ENCODE data around the gene ARL6IP4. TPM values are rescaled to one million over a fixed set of nuclear protein-coding genes. Genes with fewer than 3 reads are reported as not detected.
"Not testable (repeated sequence)": the region's sequence is repeated elsewhere in the genome, so short reads cannot be mapped to it uniquely, and the experiment has no call there.

Gene ARL6IP4
- polyA plus RNA-seq: 208 TPM
- long read RNA-seq, donor 1, transcript ARL6IP4-213 (2 exons, 562 nt): minor isoform, 6 of 97 reads
- long read RNA-seq, donor 1, transcript ARL6IP4-220 (6 exons, 1,591 nt): major isoform, 11 of 97 reads
- long read RNA-seq, donor 1, transcript ARL6IP4-210 (6 exons, 1,491 nt): minor isoform, 7 of 97 reads
- long read RNA-seq, donor 1, transcript ARL6IP4-201 (6 exons, 1,644 nt): minor isoform, 5 of 97 reads
- long read RNA-seq, donor 1, partial matches to known transcripts: 52 of 97 reads
- long read RNA-seq, donor 1, other reads (novel, unspliced or antisense): 8 of 97 reads
- long read RNA-seq, donor 2, transcript ARL6IP4-201 (6 exons, 1,644 nt): minor isoform, 9 of 248 reads
- long read RNA-seq, donor 2, transcript ARL6IP4-213 (2 exons, 562 nt): minor isoform, 7 of 248 reads
- long read RNA-seq, donor 2, transcript ARL6IP4-220 (6 exons, 1,591 nt): major isoform, 25 of 248 reads
- long read RNA-seq, donor 2, transcript ARL6IP4-210 (6 exons, 1,491 nt): minor isoform, 16 of 248 reads
- long read RNA-seq, donor 2, partial matches to known transcripts: 151 of 248 reads
- long read RNA-seq, donor 2, other reads (novel, unspliced or antisense): 21 of 248 reads
- long read RNA-seq, donor 3: 0 reads
- long read RNA-seq, donor 4, transcript ARL6IP4-220 (6 exons, 1,591 nt): major isoform, 5 of 13 reads
- long read RNA-seq, donor 4, partial matches to known transcripts: 6 of 13 reads
- long read RNA-seq, donor 4, other reads (novel, unspliced or antisense): 0 of 13 reads
- long read RNA-seq, donor 5, transcript ARL6IP4-220 (6 exons, 1,591 nt): major isoform, 15 of 86 reads
- long read RNA-seq, donor 5, transcript ARL6IP4-210 (6 exons, 1,491 nt): minor isoform, 11 of 86 reads
- long read RNA-seq, donor 5, transcript ARL6IP4-208 (6 exons, 796 nt): minor isoform, 5 of 86 reads
- long read RNA-seq, donor 5, partial matches to known transcripts: 38 of 86 reads
- long read RNA-seq, donor 5, other reads (novel, unspliced or antisense): 5 of 86 reads
- long read RNA-seq, donor 6, transcript ARL6IP4-210 (6 exons, 1,491 nt): minor isoform, 13 of 163 reads
- long read RNA-seq, donor 6, transcript ARL6IP4-220 (6 exons, 1,591 nt): major isoform, 14 of 163 reads
- long read RNA-seq, donor 6, transcript ARL6IP4-213 (2 exons, 562 nt): minor isoform, 7 of 163 reads
- long read RNA-seq, donor 6, transcript ARL6IP4-214 (5 exons, 1,273 nt): minor isoform, 9 of 163 reads
- long read RNA-seq, donor 6, partial matches to known transcripts: 71 of 163 reads
- long read RNA-seq, donor 6, other reads (novel, unspliced or antisense): 30 of 163 reads
- long read RNA-seq, donor 7, transcript ARL6IP4-210 (6 exons, 1,491 nt): minor isoform, 5 of 48 reads
- long read RNA-seq, donor 7, transcript ARL6IP4-220 (6 exons, 1,591 nt): major isoform, 11 of 48 reads
- long read RNA-seq, donor 7, partial matches to known transcripts: 18 of 48 reads
- long read RNA-seq, donor 7, other reads (novel, unspliced or antisense): 5 of 48 reads
- long read RNA-seq, donor 8, transcript ARL6IP4-220 (6 exons, 1,591 nt): minor isoform, 9 of 197 reads
- long read RNA-seq, donor 8, transcript ARL6IP4-208 (6 exons, 796 nt): minor isoform, 7 of 197 reads
- long read RNA-seq, donor 8, transcript ARL6IP4-210 (6 exons, 1,491 nt): major isoform, 17 of 197 reads
- long read RNA-seq, donor 8, transcript ARL6IP4-201 (6 exons, 1,644 nt): minor isoform, 10 of 197 reads
- long read RNA-seq, donor 8, partial matches to known transcripts: 96 of 197 reads
- long read RNA-seq, donor 8, other reads (novel, unspliced or antisense): 39 of 197 reads
- long read RNA-seq, donor 9, transcript ARL6IP4-213 (2 exons, 562 nt): minor isoform, 8 of 145 reads
- long read RNA-seq, donor 9, transcript ARL6IP4-220 (6 exons, 1,591 nt): major isoform, 17 of 145 reads
- long read RNA-seq, donor 9, transcript ARL6IP4-210 (6 exons, 1,491 nt): minor isoform, 10 of 145 reads
- long read RNA-seq, donor 9, transcript ARL6IP4-208 (6 exons, 796 nt): minor isoform, 9 of 145 reads
- long read RNA-seq, donor 9, partial matches to known transcripts: 50 of 145 reads
- long read RNA-seq, donor 9, other reads (novel, unspliced or antisense): 30 of 145 reads
- long read RNA-seq, donor 10, transcript ARL6IP4-208 (6 exons, 796 nt): minor isoform, 7 of 163 reads
- long read RNA-seq, donor 10, transcript ARL6IP4-210 (6 exons, 1,491 nt): minor isoform, 14 of 163 reads
- long read RNA-seq, donor 10, transcript ARL6IP4-220 (6 exons, 1,591 nt): major isoform, 16 of 163 reads
- long read RNA-seq, donor 10, transcript ARL6IP4-201 (6 exons, 1,644 nt): minor isoform, 8 of 163 reads
- long read RNA-seq, donor 10, partial matches to known transcripts: 80 of 163 reads
- long read RNA-seq, donor 10, other reads (novel, unspliced or antisense): 24 of 163 reads
- long read RNA-seq, donor 11, transcript ARL6IP4-210 (6 exons, 1,491 nt): major isoform, 14 of 98 reads
- long read RNA-seq, donor 11, transcript ARL6IP4-220 (6 exons, 1,591 nt): minor isoform, 6 of 98 reads
- long read RNA-seq, donor 11, partial matches to known transcripts: 35 of 98 reads
- long read RNA-seq, donor 11, other reads (novel, unspliced or antisense): 28 of 98 reads

GRCh38 chr12:122980183-122981035 lies at the start of gene ARL6IP4:
TSS of gene ARL6IP4 (plus strand) at chr12:122980681. CDS start at chr12:122981140, 459 bp downstream.
- H3K4me3 ChIP-seq (ENCODE audit: low read length): peak within 1 kb of the TSS; percentile 93
- peaks cover 38% of the 10 kb centered on the region for H3K36me3 ChIP-seq (ENCODE audit: control insufficient read depth, insufficient read depth, low read length)
- no CpG with 5 or more reads among the region's 96 CpGs for WGBS (ENCODE audit: insufficient coverage, low lambda C conversion rate)
- H3K9me3 ChIP-seq (ENCODE audit: control insufficient read depth, low read depth, low read length): no peaks in the 10 kb centered on the region
- H3K27ac ChIP-seq (ENCODE audit: low read length): peak within 1 kb of the TSS; percentile 76
- peaks cover 62% of the 10 kb centered on the region for H3K4me1 ChIP-seq (ENCODE audit: control insufficient read depth, insufficient read depth, low read length)
- no peaks in the 10 kb centered on the region for H3K27me3 ChIP-seq (ENCODE audit: control insufficient read depth, insufficient read depth, low read length)
- DNase-seq: peak; percentile 34 to 82

GRCh38 chr12:122932207-122932606 lies 48.3 kb upstream of the ARL6IP4 start:
- Histone ChIP-seq H3K9me3 (ENCODE audit: control insufficient read depth, low read depth, low read length) (no peaks in the 10 kb centered on the region), H3K4me3 (ENCODE audit: low read length) (no peak overlapping the region), H3K36me3 (ENCODE audit: control insufficient read depth, insufficient read depth, low read length) (no peaks in the 10 kb centered on the region), H3K4me1 (ENCODE audit: control insufficient read depth, insufficient read depth, low read length) (no peaks in the 10 kb centered on the region), H3K27ac (ENCODE audit: low read length) (no peak overlapping the region), H3K27me3 (ENCODE audit: control insufficient read depth, insufficient read depth, low read length) (no peaks in the 10 kb centered on the region)
- no CpG with 5 or more reads among the region's 8 CpGs for WGBS (ENCODE audit: insufficient coverage, low lambda C conversion rate)
- no peak for DNase-seq

GRCh38 chr12:122934722-122935121 lies 45.8 kb upstream of the ARL6IP4 start:
- no peaks in the 10 kb centered on the region for H3K36me3 ChIP-seq (ENCODE audit: control insufficient read depth, insufficient read depth, low read length)
- DNase-seq: no peak

GRCh38 chr12:122935318-122935717 lies 45.2 kb upstream of the ARL6IP4 start:
- no peaks in the 10 kb centered on the region for H3K27me3 ChIP-seq (ENCODE audit: control insufficient read depth, insufficient read depth, low read length)
- no CpG with 5 or more reads among the region's 8 CpGs for WGBS (ENCODE audit: insufficient coverage, low lambda C conversion rate)

More at GRCh38 chr12:122934722-122935121, 45.8 kb upstream of the ARL6IP4 start:
- Histone ChIP-seq H3K9me3 (ENCODE audit: control insufficient read depth, low read depth, low read length) (no peaks in the 10 kb centered on the region), H3K27ac (ENCODE audit: low read length) (no peak overlapping the region), H3K4me3 (ENCODE audit: low read length) (no peak overlapping the region), H3K27me3 (ENCODE audit: control insufficient read depth, insufficient read depth, low read length) (no peaks in the 10 kb centered on the region), H3K4me1 (ENCODE audit: control insufficient read depth, insufficient read depth, low read length) (peaks cover 3% of the 10 kb centered on the region)
- 43% methylated on average over 1 of the region's 3 CpGs for WGBS (ENCODE audit: insufficient coverage, low lambda C conversion rate)

GRCh38 chr12:122937622-122938091 lies 42.8 kb upstream of the ARL6IP4 start:
- no peaks in the 10 kb centered on the region for H3K36me3 ChIP-seq (ENCODE audit: control insufficient read depth, insufficient read depth, low read length)
- WGBS (ENCODE audit: insufficient coverage, low lambda C conversion rate): no CpG with 5 or more reads among the region's 3 CpGs
- H3K27me3 ChIP-seq (ENCODE audit: control insufficient read depth, insufficient read depth, low read length): no peaks in the 10 kb centered on the region
- H3K9me3 ChIP-seq (ENCODE audit: control insufficient read depth, low read depth, low read length): no peaks in the 10 kb centered on the region
- peaks cover 5% of the 10 kb centered on the region for H3K4me1 ChIP-seq (ENCODE audit: control insufficient read depth, insufficient read depth, low read length)
- no peak for DNase-seq
- no peak overlapping the region for H3K4me3 ChIP-seq (ENCODE audit: low read length)
- H3K27ac ChIP-seq (ENCODE audit: low read length): no peak overlapping the region

More at GRCh38 chr12:122935318-122935717, 45.2 kb upstream of the ARL6IP4 start:
- H3K27ac ChIP-seq (ENCODE audit: low read length): no peak overlapping the region
- no peak overlapping the region for H3K4me3 ChIP-seq (ENCODE audit: low read length)
- H3K36me3 ChIP-seq (ENCODE audit: control insufficient read depth, insufficient read depth, low read length): no peaks in the 10 kb centered on the region
- no peaks in the 10 kb centered on the region for H3K9me3 ChIP-seq (ENCODE audit: control insufficient read depth, low read depth, low read length)
- no peak for DNase-seq
- peaks cover 3% of the 10 kb centered on the region for H3K4me1 ChIP-seq (ENCODE audit: control insufficient read depth, insufficient read depth, low read length)

- no CpG with 5 or more reads among the region's 4 CpGs for WGBS (ENCODE audit: insufficient coverage, low lambda C conversion rate)
- peak in 1 of 2 donors; percentile 41 for DNase-seq
- Histone ChIP-seq H3K27me3 (ENCODE audit: control insufficient read depth, insufficient read depth, low read length) (no peaks in the 10 kb centered on the region), H3K27ac (ENCODE audit: low read length) (no peak overlapping the region), H3K36me3 (ENCODE audit: control insufficient read depth, insufficient read depth, low read length) (no peaks in the 10 kb centered on the region), H3K4me1 (ENCODE audit: control insufficient read depth, insufficient read depth, low read length) (peaks cover 7% of the 10 kb centered on the region), H3K4me3 (ENCODE audit: low read length) (no peak overlapping the region), H3K9me3 (ENCODE audit: control insufficient read depth, low read depth, low read length) (no peaks in the 10 kb centered on the region)
These were observed 41.4 kb upstream of the ARL6IP4 start for GRCh38 chr12:122939125-122939524.

- H3K4me3 ChIP-seq (ENCODE audit: low read length); H3K27ac ChIP-seq (ENCODE audit: low read length); H3K4me1 ChIP-seq (ENCODE audit: control insufficient read depth, insufficient read depth, low read length); H3K9me3 ChIP-seq (ENCODE audit: control insufficient read depth, low read depth, low read length); H3K27me3 ChIP-seq (ENCODE audit: control insufficient read depth, insufficient read depth, low read length); DNase-seq; H3K36me3 ChIP-seq (ENCODE audit: control insufficient read depth, insufficient read depth, low read length): not testable (repeated sequence)
- no CpG with 5 or more reads among the region's 5 CpGs for whole genome bisulfite sequencing (ENCODE audit: insufficient coverage, low lambda C conversion rate)
These were observed 39.1 kb upstream of the ARL6IP4 start for GRCh38 chr12:122941351-122941750.

GRCh38 chr12:122942637-122943036 lies 37.8 kb upstream of the ARL6IP4 start:
- peaks cover 15% of the 10 kb centered on the region for H3K4me1 ChIP-seq (ENCODE audit: control insufficient read depth, insufficient read depth, low read length)
- peak in 1 of 2 donors; percentile 64 for DNase-seq
- no CpG with 5 or more reads among the region's 2 CpGs for WGBS (ENCODE audit: insufficient coverage, low lambda C conversion rate)

More at GRCh38 chr12:122942637-122943036, 37.8 kb upstream of the ARL6IP4 start:
- H3K27me3 ChIP-seq (ENCODE audit: control insufficient read depth, insufficient read depth, low read length): no peaks in the 10 kb centered on the region
- H3K4me3 ChIP-seq (ENCODE audit: low read length): no peak overlapping the region
- no peaks in the 10 kb centered on the region for H3K9me3 ChIP-seq (ENCODE audit: control insufficient read depth, low read depth, low read length)
- no peaks in the 10 kb centered on the region for H3K36me3 ChIP-seq (ENCODE audit: control insufficient read depth, insufficient read depth, low read length)
- peak overlapping the region; percentile 44 for H3K27ac ChIP-seq (ENCODE audit: low read length)

All from large intestine (tissue), 12 donors.